ENCODE data around the gene SIGLEC6. TPM values are rescaled to one million over a fixed set of nuclear protein-coding genes. Genes with fewer than 3 reads are reported as not detected.

The SIGLEC6 gene
- polyA plus RNA-seq, 3 donors, result 0.04 TPM; not detected in 2

DNA sequence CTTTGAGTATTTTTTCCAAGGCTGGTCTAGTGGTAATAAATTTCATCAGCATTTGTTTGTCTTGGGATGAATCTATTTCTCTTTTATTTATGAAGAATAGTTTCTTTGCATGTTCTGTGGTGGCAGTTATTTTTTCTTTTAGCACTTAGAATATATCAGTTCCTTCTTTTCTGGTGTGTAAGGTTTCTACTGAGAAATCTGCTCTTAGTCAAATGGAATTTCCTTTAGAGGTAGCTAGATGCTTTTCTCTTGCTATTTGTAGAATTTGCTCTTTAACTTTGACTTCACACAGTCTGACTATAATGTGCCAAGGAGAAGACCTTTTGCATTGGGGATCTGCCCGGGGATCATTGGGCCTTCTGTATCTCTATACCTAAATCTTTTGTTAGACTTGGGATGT lies 4.1 kb upstream of the SIGLEC6 start:
- H2AFZ ChIP-seq (ENCODE audit: insufficient read depth, low read depth, low read length, poor library complexity, severe bottlenecking), result no peak overlapping the region
- DNase-seq, result no peak
- Mint-ChIP-seq H3K9me3 (peaks cover 0 to 2% (median 0%) of the 10 kb centered on the region in 7 donors), H3K27ac (no peak overlapping the region), H3K27me3 (ENCODE audit: low read depth in 3 of 3) (peaks cover 7 to 14% (median 13%) of the 10 kb centered on the region in 3 donors), H3K4me3 (no peak overlapping the region), H3K4me1 (peaks cover 14% of the 10 kb centered on the region), H3K36me3 (no peaks in the 10 kb centered on the region)
- H3K27me3 ChIP-seq (ENCODE audit: control insufficient read depth in 2 of 2, insufficient read depth in 2 of 2, low read length in 2 of 2), result peaks cover 6% of the 10 kb centered on the region in 2 donors
- no peaks in the 10 kb centered on the region for H4K20me1 ChIP-seq (ENCODE audit: insufficient read depth, low read length)
- peaks cover 15% of the 10 kb centered on the region in 2 donors for H3K4me1 ChIP-seq (ENCODE audit: control insufficient read depth in 1 of 2, insufficient read depth in 2 of 2, low read length in 2 of 2)
- H3K79me2 ChIP-seq (ENCODE audit: insufficient read depth, low read length), result no peaks in the 10 kb centered on the region
- TF ChIP-seq, protein P1, sequence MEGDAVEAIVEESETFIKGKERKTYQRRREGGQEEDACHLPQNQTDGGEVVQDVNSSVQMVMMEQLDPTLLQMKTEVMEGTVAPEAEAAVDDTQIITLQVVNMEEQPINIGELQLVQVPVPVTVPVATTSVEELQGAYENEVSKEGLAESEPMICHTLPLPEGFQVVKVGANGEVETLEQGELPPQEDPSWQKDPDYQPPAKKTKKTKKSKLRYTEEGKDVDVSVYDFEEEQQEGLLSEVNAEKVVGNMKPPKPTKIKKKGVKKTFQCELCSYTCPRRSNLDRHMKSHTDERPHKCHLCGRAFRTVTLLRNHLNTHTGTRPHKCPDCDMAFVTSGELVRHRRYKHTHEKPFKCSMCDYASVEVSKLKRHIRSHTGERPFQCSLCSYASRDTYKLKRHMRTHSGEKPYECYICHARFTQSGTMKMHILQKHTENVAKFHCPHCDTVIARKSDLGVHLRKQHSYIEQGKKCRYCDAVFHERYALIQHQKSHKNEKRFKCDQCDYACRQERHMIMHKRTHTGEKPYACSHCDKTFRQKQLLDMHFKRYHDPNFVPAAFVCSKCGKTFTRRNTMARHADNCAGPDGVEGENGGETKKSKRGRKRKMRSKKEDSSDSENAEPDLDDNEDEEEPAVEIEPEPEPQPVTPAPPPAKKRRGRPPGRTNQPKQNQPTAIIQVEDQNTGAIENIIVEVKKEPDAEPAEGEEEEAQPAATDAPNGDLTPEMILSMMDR (IDR thresholded peaks at IDR 0.05), result no peak
- intact Hi-C loops (cut with micrococcal nuclease), result no loop called here
- H3K4me2 ChIP-seq (replicated peaks; ENCODE audit: extremely low read depth, low read length, poor library complexity, severe bottlenecking), result no peak overlapping the region
- WGBS (ENCODE audit: insufficient coverage), result no CpG with 5 or more reads among the region's 1 CpG
- H3K4me3 ChIP-seq (replicated peaks in 1 of 3; ENCODE audit: low read depth in 2 of 3, low read length in 3 of 3), result no peak overlapping the region
- H3K9ac ChIP-seq (ENCODE audit: insufficient read depth, low read length, poor library complexity, severe bottlenecking), result no peak overlapping the region
- no peak overlapping the region for H3K27ac ChIP-seq (ENCODE audit: low read depth in 1 of 2, low read length in 2 of 2)
- H3K36me3 ChIP-seq (replicated peaks in 1 of 2; ENCODE audit: control insufficient read depth in 1 of 2, insufficient read depth in 2 of 2, low read length in 2 of 2), result no peaks in the 10 kb centered on the region
- H3K9me3 ChIP-seq (replicated peaks in 1 of 2; ENCODE audit: control insufficient read depth in 1 of 2, insufficient read depth in 1 of 2, low read length in 2 of 2), result no peaks in the 10 kb centered on the region

DNA sequence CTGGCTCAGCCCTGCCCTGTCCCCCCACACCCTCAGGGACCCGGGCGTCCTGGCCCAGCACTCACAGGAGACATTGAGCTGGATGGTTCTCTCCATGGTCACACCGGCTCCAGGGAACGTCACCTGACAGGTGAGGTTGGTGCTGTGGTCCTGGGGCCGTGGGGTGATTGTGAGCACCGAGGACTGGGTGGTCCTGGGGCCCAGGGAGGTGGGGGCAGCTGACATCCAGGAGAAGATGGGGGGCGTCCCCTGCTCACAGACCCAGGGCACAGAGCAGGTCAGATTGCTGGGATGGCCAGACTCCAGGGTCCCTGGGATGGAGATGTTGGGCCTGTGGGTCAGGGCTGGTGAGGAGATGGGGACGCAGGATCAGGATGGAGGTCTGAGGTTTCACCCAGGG lies 854 bp downstream of the SIGLEC6 start:
- Histone ChIP-seq H3K9me3 (replicated peaks in 1 of 2; ENCODE audit: control insufficient read depth in 1 of 2, insufficient read depth in 1 of 2, low read length in 2 of 2) (no peaks in the 10 kb centered on the region), H3K79me2 (ENCODE audit: insufficient read depth, low read length) (no peaks in the 10 kb centered on the region), H3K4me2 (replicated peaks; ENCODE audit: extremely low read depth, low read length, poor library complexity, severe bottlenecking) (no peak overlapping the region), H3K4me1 (ENCODE audit: control insufficient read depth in 1 of 2, insufficient read depth in 2 of 2, low read length in 2 of 2) (peaks cover 15% of the 10 kb centered on the region in 2 donors), H3K27ac (ENCODE audit: low read depth in 1 of 2, low read length in 2 of 2) (no peak overlapping the region), H3K36me3 (replicated peaks in 1 of 2; ENCODE audit: control insufficient read depth in 1 of 2, insufficient read depth in 2 of 2, low read length in 2 of 2) (no peaks in the 10 kb centered on the region), H4K20me1 (ENCODE audit: insufficient read depth, low read length) (no peaks in the 10 kb centered on the region), H3K9ac (ENCODE audit: insufficient read depth, low read length, poor library complexity, severe bottlenecking) (no peak overlapping the region), H2AFZ (ENCODE audit: insufficient read depth, low read depth, low read length, poor library complexity, severe bottlenecking) (no peak overlapping the region), H3K4me3 (replicated peaks in 1 of 3; ENCODE audit: low read depth in 2 of 3, low read length in 3 of 3) (no peak overlapping the region), H3K27me3 (ENCODE audit: control insufficient read depth in 2 of 2, insufficient read depth in 2 of 2, low read length in 2 of 2) (no peaks in the 10 kb centered on the region)
- Mint-ChIP-seq H3K27me3 (ENCODE audit: low read depth in 3 of 3) (peaks cover 2 to 12% (median 9%) of the 10 kb centered on the region in 3 donors), H3K4me3 (no peak overlapping the region), H3K36me3 (no peaks in the 10 kb centered on the region), H3K4me1 (peaks cover 15% of the 10 kb centered on the region), H3K9me3 (peaks cover 0 to 2% (median 0%) of the 10 kb centered on the region in 7 donors), H3K27ac (no peak overlapping the region)
- DNase-seq, result no peak
- WGBS (ENCODE audit: insufficient coverage), result 100% methylated on average over 4 of the region's 8 CpGs
- TF ChIP-seq, protein P1 (IDR thresholded peaks at IDR 0.05), result no peak
- intact Hi-C loops (cut with micrococcal nuclease), result no loop called here
